Right lobe of liver (tissue), 4 donors: ENCODE measurements around the gene SCUBE1.

ENCODE experiments used
- POLR2A ChIP-seq: fragments of 450-650 bp; IDR thresholded peaks from one replicate; pipeline ENCODE4 v1.6.1; 2017; ENCODE audit warnings: antibody characterized with exemption, mild to moderate bottlenecking
- TF ChIP-seq, protein P1 (sequence below), 4 donors: fragments of 200-600 bp in 3 of 4; fragments of 450-650 bp in 1 of 4; IDR thresholded peaks; one replicate each; pipeline versions ENCODE4 v1.5.1 to v1.8.0; 2016 to 2022; ENCODE audit warnings: antibody characterized with exemption in 4 of 4, mild to moderate bottlenecking in 2 of 4
- donor health status: DM: no; HTN: no; CAD: no.
- donor health status: DM: no; HTN: no; CAD: no.
- donor health status: DM: no; HTN: yes; CAD: no.

DNA sequence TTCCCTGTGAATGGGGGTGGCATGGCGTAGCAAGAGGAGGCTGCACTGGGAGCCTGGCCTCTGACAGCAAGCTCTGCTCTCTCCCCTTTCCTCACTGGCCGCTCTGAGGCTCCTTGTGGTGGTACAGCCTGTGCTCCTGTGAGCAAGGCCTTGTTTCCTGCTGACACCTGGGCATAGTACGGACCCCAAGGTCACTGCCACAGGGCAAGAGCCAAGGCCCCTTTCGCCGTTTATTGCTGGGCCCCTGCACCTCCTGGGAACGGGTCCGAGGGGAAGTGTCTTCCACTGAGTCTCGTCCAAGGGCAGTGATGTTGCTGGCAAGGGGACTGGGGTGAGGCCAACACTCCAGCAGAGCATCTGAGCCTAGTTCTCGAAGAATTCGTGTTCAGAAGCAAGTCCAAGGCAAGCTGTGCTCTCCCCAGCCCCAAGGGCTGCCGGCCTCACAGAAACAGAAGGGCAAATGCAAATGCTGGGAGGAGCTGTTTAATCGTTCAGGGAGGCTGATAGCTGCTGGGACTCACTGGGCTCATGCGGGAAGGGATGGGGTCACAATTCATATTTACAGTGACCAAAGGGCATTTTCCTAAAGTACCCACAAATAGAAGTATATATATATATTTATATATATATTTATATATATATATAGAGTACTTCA, 140.3 kb downstream of the SCUBE1 start:
- TF ChIP-seq, protein P1, sequence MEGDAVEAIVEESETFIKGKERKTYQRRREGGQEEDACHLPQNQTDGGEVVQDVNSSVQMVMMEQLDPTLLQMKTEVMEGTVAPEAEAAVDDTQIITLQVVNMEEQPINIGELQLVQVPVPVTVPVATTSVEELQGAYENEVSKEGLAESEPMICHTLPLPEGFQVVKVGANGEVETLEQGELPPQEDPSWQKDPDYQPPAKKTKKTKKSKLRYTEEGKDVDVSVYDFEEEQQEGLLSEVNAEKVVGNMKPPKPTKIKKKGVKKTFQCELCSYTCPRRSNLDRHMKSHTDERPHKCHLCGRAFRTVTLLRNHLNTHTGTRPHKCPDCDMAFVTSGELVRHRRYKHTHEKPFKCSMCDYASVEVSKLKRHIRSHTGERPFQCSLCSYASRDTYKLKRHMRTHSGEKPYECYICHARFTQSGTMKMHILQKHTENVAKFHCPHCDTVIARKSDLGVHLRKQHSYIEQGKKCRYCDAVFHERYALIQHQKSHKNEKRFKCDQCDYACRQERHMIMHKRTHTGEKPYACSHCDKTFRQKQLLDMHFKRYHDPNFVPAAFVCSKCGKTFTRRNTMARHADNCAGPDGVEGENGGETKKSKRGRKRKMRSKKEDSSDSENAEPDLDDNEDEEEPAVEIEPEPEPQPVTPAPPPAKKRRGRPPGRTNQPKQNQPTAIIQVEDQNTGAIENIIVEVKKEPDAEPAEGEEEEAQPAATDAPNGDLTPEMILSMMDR (IDR thresholded peaks at IDR 0.05): no peak
- no peak for TF ChIP-seq POLR2A
